ENCODE data around the gene NME7. TPM values are rescaled to one million over a fixed set of nuclear protein-coding genes. Genes with fewer than 3 reads are reported as not detected.
"Not testable (repeated sequence)": the region's sequence is repeated elsewhere in the genome, so short reads cannot be mapped to it uniquely, and the experiment has no call there.

The NME7 gene
- polyA plus RNA-seq, 1 experiment: 7.5 TPM

GRCh38 chr1:169129109-169129784 lies 238.3 kb downstream of the NME7 start:
- TF ChIP-seq CTCF (IDR thresholded peaks at IDR 0.05; ENCODE audit: insufficient read depth, low read depth, low read length): no peak
- H3K4me3 ChIP-seq (ENCODE audit: low read depth, low read length): no peak overlapping the region
- no peaks in the 10 kb centered on the region for H3K27me3 ChIP-seq (ENCODE audit: control insufficient read depth, insufficient read depth, low read length)
- H3K36me3 ChIP-seq (ENCODE audit: control insufficient read depth, insufficient read depth, low read length): no peaks in the 10 kb centered on the region
- no peak for DNase-seq (ENCODE audit: low read depth)
- ChIA-PET CTCF (interaction anchor here (1.1 kb wide), 1 partner anchor 219 kb away, joined by 3 read pairs; no protein-coding TSS in a partner anchor), POLR2A (no interaction called here)

- POLR2A ChIA-PET: no interaction called here
These were observed 239.0 kb downstream of the NME7 start for GRCh38 chr1:169128562-169128961.

GRCh38 chr1:169127305-169127704 lies 240.3 kb downstream of the NME7 start:
- TF ChIP-seq CTCF (IDR thresholded peaks at IDR 0.05; ENCODE audit: insufficient read depth, low read depth, low read length): no peak
- Histone ChIP-seq H3K27me3 (ENCODE audit: control insufficient read depth, insufficient read depth, low read length) (no peaks in the 10 kb centered on the region), H3K36me3 (ENCODE audit: control insufficient read depth, insufficient read depth, low read length) (no peaks in the 10 kb centered on the region), H3K4me3 (ENCODE audit: low read depth, low read length) (no peak overlapping the region)
- POLR2A ChIA-PET: no interaction called here
- DNase-seq (ENCODE audit: low read depth): no peak
- CTCF ChIA-PET: interaction anchor here (0.5 to 1.9 kb wide), 4 partner anchors 9 to 38 kb away, joined by 3 to 6 read pairs (median 4); no protein-coding TSS in a partner anchor

More at GRCh38 chr1:169128562-169128961, 239.0 kb downstream of the NME7 start:
- Histone ChIP-seq H3K4me3 (ENCODE audit: low read depth, low read length) (no peak overlapping the region), H3K36me3 (ENCODE audit: control insufficient read depth, insufficient read depth, low read length) (no peaks in the 10 kb centered on the region), H3K27me3 (ENCODE audit: control insufficient read depth, insufficient read depth, low read length) (no peaks in the 10 kb centered on the region)
- DNase-seq (ENCODE audit: low read depth): no peak
- CTCF ChIA-PET: interaction anchor here (1.9 kb wide), 1 partner anchor 11 kb away, joined by 6 read pairs; no protein-coding TSS in a partner anchor
- TF ChIP-seq CTCF (IDR thresholded peaks at IDR 0.05; ENCODE audit: insufficient read depth, low read depth, low read length): no peak

GRCh38 chr1:169126335-169126734 lies 241.3 kb downstream of the NME7 start:
- H3K27me3 ChIP-seq (ENCODE audit: control insufficient read depth, insufficient read depth, low read length): no peaks in the 10 kb centered on the region
- CTCF ChIA-PET: interaction anchor here (1.1 kb wide), 2 partner anchors 11 to 39 kb away, joined by 3 to 4 read pairs; no protein-coding TSS in a partner anchor
- POLR2A ChIA-PET: no interaction called here
- TF ChIP-seq CTCF (IDR thresholded peaks at IDR 0.05; ENCODE audit: insufficient read depth, low read depth, low read length): no peak
- no peak for DNase-seq (ENCODE audit: low read depth)
- H3K36me3 ChIP-seq (ENCODE audit: control insufficient read depth, insufficient read depth, low read length): no peaks in the 10 kb centered on the region
- H3K4me3 ChIP-seq (ENCODE audit: low read depth, low read length): no peak overlapping the region

GRCh38 chr1:169125597-169125996 lies 242.0 kb downstream of the NME7 start:
- POLR2A ChIA-PET; H3K36me3 ChIP-seq (ENCODE audit: control insufficient read depth, insufficient read depth, low read length); CTCF ChIA-PET: not testable (repeated sequence)

GRCh38 chr1:169124459-169124858 lies 243.1 kb downstream of the NME7 start:
- CTCF ChIA-PET: no interaction called here
- DNase-seq (ENCODE audit: low read depth): no peak
- Histone ChIP-seq H3K27me3 (ENCODE audit: control insufficient read depth, insufficient read depth, low read length) (no peaks in the 10 kb centered on the region), H3K36me3 (ENCODE audit: control insufficient read depth, insufficient read depth, low read length) (no peaks in the 10 kb centered on the region), H3K4me3 (ENCODE audit: low read depth, low read length) (no peak overlapping the region)
- no peak for TF ChIP-seq CTCF (IDR thresholded peaks at IDR 0.05; ENCODE audit: insufficient read depth, low read depth, low read length)
- POLR2A ChIA-PET: no interaction called here

More at GRCh38 chr1:169125597-169125996, 242.0 kb downstream of the NME7 start:
- H3K4me3 ChIP-seq (ENCODE audit: low read depth, low read length); DNase-seq (ENCODE audit: low read depth); H3K27me3 ChIP-seq (ENCODE audit: control insufficient read depth, insufficient read depth, low read length): not testable (repeated sequence)
